ENCODE data around the gene RBM15B.
"Not testable (repeated sequence)": the region's sequence is repeated elsewhere in the genome, so short reads cannot be mapped to it uniquely, and the experiment has no call there.

RBM15B gene

DNA sequence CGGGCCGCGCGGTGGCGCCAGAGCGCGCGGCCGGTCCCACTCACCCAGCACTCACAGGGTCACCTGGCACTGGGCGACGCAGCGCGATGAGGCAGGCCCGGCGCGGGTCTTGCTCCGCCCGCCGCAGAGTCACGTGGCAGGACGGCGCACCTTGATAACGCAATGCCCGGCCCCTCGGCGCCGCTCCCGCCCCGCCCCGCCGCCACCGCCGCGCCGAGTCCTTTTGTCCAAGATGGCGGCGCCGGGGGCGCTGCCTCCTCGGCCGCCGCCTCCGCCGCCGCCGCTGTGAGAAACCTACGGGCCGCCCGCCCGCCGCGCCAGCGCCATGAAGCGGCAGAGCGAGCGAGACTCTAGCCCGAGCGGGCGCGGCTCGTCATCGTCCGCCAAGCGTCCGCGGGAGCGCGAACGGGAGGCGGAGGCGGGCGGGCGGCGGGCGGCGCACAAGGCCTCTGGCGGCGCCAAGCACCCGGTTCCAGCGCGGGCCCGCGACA is at the start of gene RBM15B:
Gene RBM15B, plus strand, starts transcription at position 211 of the 491 bp plus-strand sequence. Its CDS starts 115 bp downstream, at position 326.
- DNase-seq (ENCODE audit: low read depth), result peak; percentile 93

DNA sequence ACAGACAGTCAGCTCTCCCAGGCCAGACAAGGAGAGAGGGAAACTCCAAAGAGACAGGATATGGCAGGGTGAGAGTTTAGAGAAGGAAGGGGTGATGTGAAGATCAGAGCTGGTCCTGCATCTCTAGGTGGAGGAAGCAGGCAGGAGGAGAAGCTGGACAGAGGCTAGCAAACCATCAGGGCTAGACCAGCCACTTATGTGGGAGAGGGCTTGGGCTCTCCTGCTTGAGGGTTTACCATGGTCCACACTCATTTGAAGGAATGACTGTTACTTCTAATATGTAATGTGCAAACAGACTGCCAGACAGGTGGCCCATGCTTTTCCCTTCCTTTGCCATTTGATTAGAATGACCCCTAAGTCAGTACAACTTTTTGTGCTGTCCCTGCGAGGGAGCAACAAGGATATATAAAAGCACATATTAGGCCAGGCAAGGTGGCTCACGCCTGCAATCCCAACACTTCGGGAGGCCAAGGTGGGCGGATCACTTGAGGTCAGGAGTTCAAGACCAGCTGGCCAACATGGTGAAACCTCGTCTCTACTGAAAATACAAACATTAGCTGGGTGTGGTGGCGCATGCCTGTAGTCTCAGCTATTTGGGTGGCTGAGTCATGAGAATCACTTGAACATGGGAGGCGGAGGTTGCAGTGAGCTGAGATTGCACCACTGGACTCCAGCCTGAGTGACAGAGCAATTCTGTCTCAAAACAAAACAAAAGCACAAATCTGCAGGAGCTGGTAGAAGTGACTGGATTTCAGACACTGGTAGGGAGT is 47.0 kb upstream of the RBM15B start:
- DNase-seq (ENCODE audit: low read depth), result peak; percentile 85

DNA sequence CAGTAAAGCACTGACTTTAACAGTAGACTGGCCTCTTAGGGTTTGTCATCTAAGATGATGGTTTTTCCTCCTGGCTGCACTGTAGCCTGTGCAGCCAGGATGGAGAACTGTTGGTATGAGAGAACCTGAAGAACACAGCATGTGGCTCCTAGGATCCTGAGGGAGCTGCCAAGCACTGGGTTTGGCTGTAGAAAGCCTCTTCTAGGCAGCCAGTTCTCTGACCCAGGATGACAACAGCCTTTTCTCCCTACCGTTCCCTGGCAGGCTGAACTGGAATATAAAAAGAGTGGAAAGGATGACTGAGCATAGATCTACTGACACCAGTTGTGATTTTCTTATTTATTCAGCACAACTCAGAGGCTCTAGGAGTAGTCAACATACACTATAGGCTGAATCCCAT is 40.3 kb upstream of the RBM15B start:
- no peak for DNase-seq (ENCODE audit: low read depth)

- DNase-seq (ENCODE audit: low read depth), result peak; percentile 5
Observed at GRCh38 chr3:51353131-51353530, 38.0 kb upstream of the RBM15B start.

GRCh38 chr3:51353691-51354090 is 37.4 kb upstream of the RBM15B start:
- DNase-seq (ENCODE audit: low read depth), result no peak

DNA sequence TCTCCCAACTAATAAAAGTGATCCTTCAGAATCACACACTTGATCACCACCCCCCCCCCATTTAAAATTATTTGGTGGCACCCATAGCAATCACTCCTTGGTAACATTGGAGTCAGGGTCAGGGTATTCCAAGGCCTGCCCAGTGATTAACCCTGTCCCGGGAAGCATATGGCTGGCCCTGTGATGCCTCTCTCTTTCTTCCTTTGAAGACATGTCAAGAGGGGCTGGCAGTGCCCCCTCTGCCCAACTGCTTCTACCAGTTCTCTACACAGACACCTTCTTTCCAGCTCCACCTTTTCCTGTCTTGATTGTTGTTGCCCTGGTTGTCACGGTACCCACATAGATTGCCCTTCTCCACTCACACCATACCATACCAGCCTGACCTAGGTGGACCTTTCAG is 36.9 kb upstream of the RBM15B start:
- no peak for DNase-seq (ENCODE audit: low read depth)

GRCh38 chr3:51354731-51355615 is 36.1 kb upstream of the RBM15B start:
- no peak for DNase-seq (ENCODE audit: low read depth)

GRCh38 chr3:51355891-51356578 is 35.0 kb upstream of the RBM15B start:
- DNase-seq (ENCODE audit: low read depth), result no peak

DNA sequence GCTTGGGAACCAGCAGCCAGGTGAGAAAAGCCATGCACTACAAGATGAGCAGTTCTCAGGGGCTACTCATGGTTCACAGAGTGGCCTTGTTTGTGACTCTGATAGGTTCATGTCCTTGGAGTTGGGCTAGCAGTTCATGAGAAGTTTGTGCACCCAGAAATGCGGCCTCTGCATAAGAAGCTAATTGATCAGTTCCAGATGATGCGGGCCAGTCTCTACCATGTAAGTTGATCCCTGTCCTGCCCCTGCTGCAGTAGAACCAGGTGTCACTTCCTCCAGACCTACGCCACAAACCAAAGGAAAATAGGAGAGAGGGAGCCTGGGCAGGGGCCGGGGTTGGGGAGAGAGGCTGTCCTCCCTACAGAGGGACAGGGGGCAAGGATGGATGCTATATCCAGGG is 33.2 kb upstream of the RBM15B start:
- DNase-seq (ENCODE audit: low read depth), result no peak

GRCh38 chr3:51358981-51359380 is 32.1 kb upstream of the RBM15B start:
- DNase-seq (ENCODE audit: low read depth), result no peak

- no peak for DNase-seq (ENCODE audit: low read depth)
Observed at GRCh38 chr3:51360806-51361205, 30.3 kb upstream of the RBM15B start.

GRCh38 chr3:51361746-51362145 is 29.3 kb upstream of the RBM15B start:
- no peak for DNase-seq (ENCODE audit: low read depth)

DNA sequence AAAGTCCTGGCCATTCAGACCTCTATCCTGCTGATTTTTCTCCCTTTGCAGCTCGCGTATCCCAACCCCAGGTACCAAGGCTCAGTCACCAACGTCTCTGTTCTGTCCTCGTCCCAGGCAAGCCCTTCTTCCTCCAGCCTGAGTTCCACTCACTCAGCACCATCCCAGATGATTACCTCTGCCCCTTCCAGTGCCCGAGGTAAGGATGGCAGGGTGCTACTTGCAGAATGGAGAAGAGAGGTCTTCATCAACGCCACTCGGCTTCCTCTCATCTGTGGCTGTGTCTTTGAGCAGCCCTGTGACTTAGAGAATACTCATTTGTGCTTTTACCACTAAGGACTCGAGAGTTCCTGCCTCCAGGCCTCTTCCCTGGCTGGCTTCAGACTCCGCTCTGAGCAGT is 28.6 kb upstream of the RBM15B start:
- DNase-seq (ENCODE audit: low read depth), result no peak

DNA sequence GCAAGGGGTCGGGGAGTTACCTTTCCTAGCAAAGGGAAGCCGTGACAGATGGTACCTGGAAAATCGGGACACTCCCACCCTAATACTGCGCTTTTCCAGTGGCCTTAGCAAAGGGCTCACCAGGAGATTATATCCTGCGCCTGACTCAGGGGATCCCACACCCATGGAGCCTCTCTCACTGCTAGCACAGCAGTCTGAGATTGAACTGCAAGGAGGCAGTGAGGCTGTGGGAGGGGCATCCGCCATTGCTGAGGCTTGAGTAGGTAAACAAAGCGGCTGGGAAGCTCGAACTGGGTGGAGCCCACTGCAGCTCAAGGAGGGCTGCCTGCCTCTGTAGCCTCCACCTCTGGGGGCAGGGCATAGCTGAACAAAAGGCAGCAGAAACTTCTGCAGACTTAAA is 22.8 kb upstream of the RBM15B start:
- DNase-seq (ENCODE audit: low read depth), result not testable (repeated sequence)

- DNase-seq (ENCODE audit: low read depth), result peak; percentile 68
Observed at GRCh38 chr3:51371943-51372557, 19.0 kb upstream of the RBM15B start.

DNA sequence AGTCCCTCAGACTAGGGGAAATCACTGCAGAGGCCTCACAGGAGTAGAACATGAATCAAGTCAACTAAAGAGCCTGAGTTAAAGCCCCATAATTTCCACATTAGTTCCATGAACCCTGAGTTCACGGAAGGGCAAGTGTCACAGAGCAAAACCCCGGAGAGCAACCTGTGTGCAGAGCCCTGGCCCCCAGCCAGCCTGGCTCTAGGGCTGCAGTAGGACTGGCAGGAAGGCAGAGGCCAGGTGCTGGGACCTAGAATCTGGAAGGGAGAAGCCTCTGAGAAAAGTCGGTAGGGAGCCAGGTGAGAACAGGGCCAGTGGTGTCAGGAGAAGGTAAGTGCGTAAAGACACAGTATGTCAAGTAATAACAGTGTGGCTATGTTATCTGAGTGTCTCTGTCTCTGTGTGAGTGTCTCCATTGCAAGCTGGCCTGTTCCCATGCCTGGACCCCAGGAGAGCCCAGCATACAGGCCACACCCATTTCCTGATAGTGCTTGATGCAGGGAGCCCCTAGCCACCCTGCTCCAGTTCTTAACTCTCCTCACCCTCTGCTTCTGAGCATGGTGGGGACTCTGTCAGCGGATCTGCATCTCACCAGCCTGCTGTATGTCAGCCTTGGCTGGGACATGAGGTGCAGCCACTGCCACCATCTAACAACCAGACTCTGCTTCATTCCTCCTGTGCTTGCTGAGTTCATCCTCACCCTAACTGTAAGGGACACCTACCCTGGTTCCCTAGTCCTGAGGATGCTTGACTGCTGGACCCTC is 17.2 kb upstream of the RBM15B start:
- DNase-seq (ENCODE audit: low read depth), result no peak

DNA sequence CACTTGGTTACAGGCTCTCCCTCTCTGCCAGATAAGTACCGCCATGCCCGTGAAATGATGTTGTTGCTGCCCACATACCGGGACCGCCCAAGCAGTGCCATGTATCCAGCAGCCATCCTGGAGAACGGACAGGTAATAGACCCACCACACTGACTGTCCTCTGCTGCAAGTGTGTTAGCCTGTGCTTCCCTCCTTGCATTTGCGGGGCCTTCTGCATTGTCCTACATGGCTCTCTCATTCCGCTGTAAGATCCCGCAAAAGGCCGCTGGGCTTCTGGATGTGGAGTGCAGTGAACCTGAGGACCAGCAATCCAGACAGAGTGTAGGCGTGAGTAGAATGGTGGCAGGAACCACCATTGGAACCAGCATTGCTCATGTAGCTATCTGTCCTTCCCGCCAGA is 16.6 kb upstream of the RBM15B start:
- no peak for DNase-seq (ENCODE audit: low read depth)

DNA sequence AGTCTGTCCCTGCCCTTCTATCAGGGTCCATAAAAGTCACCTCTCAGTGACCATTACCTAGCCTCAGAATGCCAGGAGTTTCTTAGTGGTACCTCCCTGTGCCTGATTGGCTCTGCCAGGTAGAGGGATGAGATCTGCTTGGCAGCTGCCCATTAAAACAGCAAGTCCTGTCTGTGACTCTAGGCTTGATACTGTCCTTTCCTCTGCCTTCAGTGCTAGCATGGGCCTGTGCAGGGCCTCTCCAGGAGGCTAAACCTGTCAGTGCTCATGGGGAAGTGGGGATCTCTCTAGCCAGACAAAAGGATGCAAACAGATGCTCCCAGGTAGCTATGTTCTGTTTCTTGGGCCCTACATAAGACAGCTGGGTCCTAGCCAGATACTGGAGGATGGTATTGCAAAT is 15.9 kb upstream of the RBM15B start:
- DNase-seq (ENCODE audit: low read depth), result no peak

GRCh38 chr3:51375571-51375970 is 15.5 kb upstream of the RBM15B start:
- no peak for DNase-seq (ENCODE audit: low read depth)

DNA sequence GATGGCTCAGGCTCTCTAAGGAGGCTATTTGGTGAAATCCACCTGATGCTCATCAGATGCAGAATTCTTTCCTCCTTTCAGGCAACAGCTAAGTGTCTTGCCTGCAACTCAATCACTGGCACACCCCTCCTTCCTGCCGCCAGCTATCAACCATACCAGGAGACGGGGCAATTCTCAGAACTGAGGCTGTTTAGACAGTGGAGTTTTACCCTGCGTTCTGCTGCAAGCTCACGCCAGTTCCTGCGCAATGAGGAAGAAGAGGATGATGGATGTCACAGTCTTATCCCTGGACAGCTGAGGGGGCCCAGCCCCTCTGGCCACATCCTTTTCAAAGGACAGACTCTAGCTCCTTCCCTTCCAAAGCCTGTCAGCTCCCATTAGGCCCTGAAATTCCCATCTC is 13.0 kb upstream of the RBM15B start:
- DNase-seq (ENCODE audit: low read depth), result no peak

GRCh38 chr3:51378726-51379125 is 12.4 kb upstream of the RBM15B start:
- DNase-seq (ENCODE audit: low read depth), result no peak

Data from amniotic epithelial cell (primary cell).